Upper lobe of right lung (tissue), 1 donor: ENCODE data around the gene SEC22A. TPM values are rescaled to one million over a fixed set of nuclear protein-coding genes. Genes with fewer than 3 reads are reported as not detected.

Experiments used
- ATAC-seq: fragments of 200-7000 bp; cut with Tn5 transposase; one replicate; pipeline ENCODE4 v1.9.1; 2020; ENCODE audit warnings: mild to moderate bottlenecking, moderate library complexity
- DNase-seq: peaks from one replicate; pipeline ENCODE4 v3.0.0-alpha.2; 2020
- H3K27ac ChIP-seq: fragments of 200-600 bp; one replicate; pipeline ENCODE4 v1.8.0; 2022
- H3K27me3 ChIP-seq: fragments of 200-600 bp; one replicate; pipeline ENCODE4 v1.8.0; 2022; ENCODE audit warnings: mild to moderate bottlenecking
- H3K36me3 ChIP-seq: fragments of 200-600 bp; one replicate; pipeline ENCODE4 v1.8.0; 2022
- H3K4me1 ChIP-seq: fragments of 200-600 bp; one replicate; pipeline ENCODE4 v1.8.0; 2022
- H3K4me3 ChIP-seq: fragments of 200-600 bp; one replicate; pipeline ENCODE4 v1.8.0; 2022; ENCODE audit warnings: mild to moderate bottlenecking
- H3K9me3 ChIP-seq: fragments of 200-600 bp; one replicate; pipeline ENCODE4 v1.8.0; 2022
- CTCF ChIP-seq: fragments of 200-600 bp; IDR thresholded peaks from one replicate; pipeline ENCODE4 v1.8.0; 2022; ENCODE audit warnings: antibody characterized with exemption
- intact Hi-C: fragments of 100-400 bp; cut with DNase I; formaldehyde crosslinking; loops from one replicate; pipeline ENCODE4 v1.11.0; 2022
- total RNA-seq: library from RNA; stranded (reverse); fragmentation: NEBNext Ultra II Directional; extraction: Animal tissue kit (Norgen Biotek cat#: 25700); gene quantifications from one replicate; pipeline ENCODE4 v1.2.1, GENCODE V29; 2021
- donor health status: DM: no; HTN: yes; CAD: no; lungs with severe emphysema.

The SEC22A gene
- total RNA-seq, 1 donor from 2014 or later, result 14.4 TPM

DNA sequence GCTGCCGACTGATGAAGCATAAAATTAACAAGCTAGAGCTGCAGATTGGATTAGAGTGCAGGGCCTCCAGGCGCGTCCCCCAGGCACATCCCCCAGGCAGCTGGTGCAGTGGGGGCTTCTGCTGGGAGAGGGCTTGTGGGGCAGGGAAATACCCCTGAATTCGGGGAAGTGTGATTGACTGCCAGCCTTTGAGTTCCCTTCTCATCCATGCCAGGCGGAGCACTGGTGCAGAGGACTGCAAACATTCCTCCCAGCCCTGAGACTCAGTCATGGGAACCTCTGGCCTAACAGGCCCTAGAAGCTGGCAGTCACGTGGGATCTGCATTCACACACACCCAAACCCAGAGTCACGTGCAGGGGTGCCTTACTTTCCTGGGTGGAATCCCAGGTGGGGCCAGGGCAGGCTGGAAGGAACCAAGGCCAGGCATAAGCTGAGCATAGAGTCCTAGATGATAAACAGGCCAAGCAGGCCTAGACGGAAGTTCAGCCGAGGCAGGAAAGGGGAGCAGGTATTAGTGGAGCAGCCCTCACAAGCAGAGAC is 46.2 kb upstream of the SEC22A start:
- H3K4me1 ChIP-seq, result peaks cover 6% of the 10 kb centered on the region
- DNase-seq (peak; percentile 66), ATAC-seq (peak; percentile 59)
- no peaks in the 10 kb centered on the region for H3K27me3 ChIP-seq
- no peaks in the 10 kb centered on the region for H3K9me3 ChIP-seq
- intact Hi-C loops, result no loop called here
- no peak for TF ChIP-seq CTCF
- no peak overlapping the region for H3K27ac ChIP-seq
- peaks cover 7% of the 10 kb centered on the region for H3K36me3 ChIP-seq
- H3K4me3 ChIP-seq, result no peak overlapping the region

GRCh38 chr3:123156276-123156995 is 45.3 kb upstream of the SEC22A start:
- Histone ChIP-seq H3K4me3 (no peak overlapping the region), H3K36me3 (peaks cover 12% of the 10 kb centered on the region), H3K27me3 (no peaks in the 10 kb centered on the region), H3K9me3 (no peaks in the 10 kb centered on the region), H3K27ac (no peak overlapping the region), H3K4me1 (peaks cover 6% of the 10 kb centered on the region)
- intact Hi-C loops, result no loop called here
- ATAC-seq (no peak), DNase-seq (peak; percentile 51)
- no peak for TF ChIP-seq CTCF

GRCh38 chr3:123157209-123157597 is 44.5 kb upstream of the SEC22A start:
- no peaks in the 10 kb centered on the region for H3K27me3 ChIP-seq
- ATAC-seq, result no peak
- TF ChIP-seq CTCF, result no peak
- H3K27ac ChIP-seq, result no peak overlapping the region
- no peak for DNase-seq
- peaks cover 18% of the 10 kb centered on the region for H3K36me3 ChIP-seq
- H3K4me3 ChIP-seq, result no peak overlapping the region
- peaks cover 6% of the 10 kb centered on the region for H3K4me1 ChIP-seq
- H3K9me3 ChIP-seq, result no peaks in the 10 kb centered on the region
- intact Hi-C loops, result no loop called here

GRCh38 chr3:123157598-123158287 is 44.0 kb upstream of the SEC22A start:
- intact Hi-C loops, result no loop called here
- peaks cover 24% of the 10 kb centered on the region for H3K36me3 ChIP-seq
- H3K4me1 ChIP-seq, result peaks cover 6% of the 10 kb centered on the region
- DNase-seq (no peak), ATAC-seq (no peak)
- H3K27me3 ChIP-seq, result no peaks in the 10 kb centered on the region
- no peak for TF ChIP-seq CTCF
- no peaks in the 10 kb centered on the region for H3K9me3 ChIP-seq
- H3K4me3 ChIP-seq, result no peak overlapping the region
- H3K27ac ChIP-seq, result no peak overlapping the region

- intact Hi-C loops, result no loop called here
- peaks cover 6% of the 10 kb centered on the region for H3K4me1 ChIP-seq
- H3K36me3 ChIP-seq, result peaks cover 26% of the 10 kb centered on the region
Measured at GRCh38 chr3:123158330-123158729, 43.4 kb upstream of the SEC22A start.

More at GRCh38 chr3:123158330-123158729, 43.4 kb upstream of the SEC22A start:
- Histone ChIP-seq H3K27me3 (no peaks in the 10 kb centered on the region), H3K9me3 (no peaks in the 10 kb centered on the region), H3K27ac (no peak overlapping the region), H3K4me3 (no peak overlapping the region)
- DNase-seq, result no peak
- no peak for ATAC-seq
- no peak for TF ChIP-seq CTCF
